GM23338 (cell line): ENCODE results near the gene SEMA4F. TPM values are rescaled to one million over a fixed set of nuclear protein-coding genes. Genes with fewer than 3 reads are reported as not detected.

Experiments
- ATAC-seq: fragments of 200-7000 bp; cut with Tn5 transposase; 3 replicates; pipeline ENCODE4 v1.9.1; 2020
- DNase-seq: peaks from one replicate; pipeline ENCODE4 v3.0.0-alpha.2; 2015; ENCODE audit warnings: low spot score
- H2AFZ ChIP-seq: fragments of 200-600 bp; sonication (generic); 2 replicates; pipeline ENCODE4 v1.8.0; 2016; ENCODE audit warnings: antibody characterized with exemption, mild to moderate bottlenecking, moderate library complexity
- H3F3A ChIP-seq: fragments of 200-600 bp; sonication (generic); replicated peaks from 2 replicates; pipeline ENCODE4 v1.8.0; 2017; ENCODE audit warnings: antibody characterized with exemption, mixed run types, low read depth
- H3K27ac ChIP-seq: fragments of 200-600 bp; sonication (generic); 2 replicates; pipeline ENCODE4 v1.6.1; 2016; ENCODE audit warnings: low read depth
- H3K27me3 ChIP-seq: fragments of 200-600 bp; sonication (generic); 2 replicates; pipeline ENCODE4 v1.8.0; 2016; ENCODE audit warnings: mild to moderate bottlenecking, mixed run types, moderate library complexity; ENCODE audit not compliant: insufficient read depth
- H3K36me3 ChIP-seq: fragments of 200-600 bp; sonication (generic); 2 replicates; pipeline ENCODE4 v1.8.0; 2016; ENCODE audit warnings: mild to moderate bottlenecking; ENCODE audit not compliant: insufficient read depth
- H3K4me1 ChIP-seq: fragments of 200-600 bp; sonication (generic); 2 replicates; pipeline ENCODE4 v1.8.0; 2016; ENCODE audit warnings: mild to moderate bottlenecking, moderate library complexity; ENCODE audit not compliant: insufficient read depth
- H3K4me2 ChIP-seq: fragments of 200-600 bp; sonication (generic); 2 replicates; pipeline ENCODE4 v1.7.1; 2017; ENCODE audit warnings: mixed run types
- H3K4me3 ChIP-seq: fragments of 200-600 bp; sonication (generic); 2 replicates; pipeline ENCODE4 v1.6.1; 2016; ENCODE audit warnings: mixed run types
- H3K79me2 ChIP-seq: fragments of 200-600 bp; sonication (generic); replicated peaks from 2 replicates; pipeline ENCODE4 v1.8.0; 2017; ENCODE audit warnings: mild to moderate bottlenecking; ENCODE audit not compliant: insufficient read depth
- H3K9me2 ChIP-seq: fragments of 200-600 bp; sonication (generic); 2 replicates; pipeline ENCODE4 v1.8.0; 2017; ENCODE audit not compliant: insufficient read depth
- H4K20me1 ChIP-seq: fragments of 200-600 bp; sonication (generic); replicated peaks from 2 replicates; pipeline ENCODE4 v1.8.0; 2017; ENCODE audit warnings: mild to moderate bottlenecking; ENCODE audit not compliant: insufficient read depth
- H3K27ac Mint-ChIP-seq: 2 replicates; pipeline ENCODE4 v1.8.0; 2020; ENCODE audit warnings: inconsistent platforms, mild to moderate bottlenecking, moderate library complexity, mixed read lengths
- H3K27me3 Mint-ChIP-seq: 3 replicates; pipeline ENCODE4 v1.8.0; 2022; ENCODE audit warnings: low read depth, mild to moderate bottlenecking, moderate library complexity, mixed read lengths, inconsistent platforms; ENCODE audit not compliant: insufficient read depth, poor library complexity
- H3K36me3 Mint-ChIP-seq: 3 replicates; pipeline ENCODE4 v1.8.0; 2021; ENCODE audit warnings: low read depth, mild to moderate bottlenecking, inconsistent platforms, moderate library complexity, mixed read lengths
- H3K4me1 Mint-ChIP-seq: 3 replicates; pipeline ENCODE4 v1.8.0; 2020; ENCODE audit warnings: mild to moderate bottlenecking, inconsistent platforms, mixed read lengths
- H3K4me3 Mint-ChIP-seq: 3 replicates; pipeline ENCODE4 v1.8.0; 2021; ENCODE audit warnings: moderate library complexity, mild to moderate bottlenecking, inconsistent platforms, mixed read lengths
- H3K9me3 Mint-ChIP-seq: 3 replicates; pipeline ENCODE4 v1.8.0; 2020; ENCODE audit warnings: moderate library complexity, mild to moderate bottlenecking, inconsistent platforms, mixed read lengths
- CREB1 ChIP-seq: fragments of 250-450 bp; sonication (Bioruptor Pico); IDR thresholded peaks from 2 replicates; pipeline ENCODE4 v1.5.0; 2020; ENCODE audit warnings: low read depth, mild to moderate bottlenecking, moderate library complexity
- EZH2 ChIP-seq: fragments of 200-600 bp; sonication (generic); IDR thresholded peaks from one replicate; pipeline ENCODE4 v1.8.0; 2017; ENCODE audit warnings: antibody characterized with exemption, mild to moderate bottlenecking, low read depth; ENCODE audit not compliant: unreplicated experiment
- EZH2phosphoT487 ChIP-seq: fragments of 200-600 bp; sonication (generic); IDR thresholded peaks from one replicate; pipeline ENCODE4 v1.8.1; 2018; ENCODE audit warnings: antibody characterized with exemption; ENCODE audit not compliant: unreplicated experiment
- JUNB ChIP-seq: IDR thresholded peaks from one replicate; pipeline ENCODE4 v1.6.1; 2016; ENCODE audit warnings: antibody characterized with exemption; ENCODE audit not compliant: unreplicated experiment
- NANOG ChIP-seq: IDR thresholded peaks from 2 replicates; pipeline ENCODE4 v1.6.1; 2016; ENCODE audit warnings: antibody characterized with exemption, borderline replicate concordance
- POLR2AphosphoS5 ChIP-seq: IDR thresholded peaks from 2 replicates; pipeline ENCODE4 v1.6.1; 2016; ENCODE audit warnings: antibody characterized with exemption, low read depth
- STAT1 ChIP-seq: IDR thresholded peaks from one replicate; pipeline ENCODE4 v1.6.1; 2016; ENCODE audit warnings: antibody characterized with exemption; ENCODE audit not compliant: unreplicated experiment
- ZNF114 ChIP-seq: fragments of 250-450 bp; sonication (Bioruptor Pico); IDR thresholded peaks from 2 replicates; pipeline ENCODE4 v1.5.0; 2020; ENCODE audit warnings: mild to moderate bottlenecking, moderate library complexity
- ZNF331 ChIP-seq: fragments of 250-450 bp; sonication (Bioruptor Pico); IDR thresholded peaks from 2 replicates; pipeline ENCODE4 v1.5.0; 2020; ENCODE audit warnings: low read depth, mild to moderate bottlenecking, moderate library complexity
- polyA plus RNA-seq: library from polyadenylated mRNA; unstranded; fragments of >200 nt; fragmentation: Nextera tagmentation; extraction: Ambion mirVana; gene quantifications from 2 replicates; pipeline ENCODE4 v1.2.1, GENCODE V29; 2016
- total RNA-seq: library from RNA; depleted of rRNA; stranded (reverse); fragments of >200 nt; shearing (Covaris generic); gene quantifications from 2 replicates; pipeline ENCODE4 v1.2.3, GENCODE V29; 2014
- TF ChIP-seq, protein P1 (sequence below): IDR thresholded peaks from one replicate; pipeline ENCODE4 v1.6.1; 2018; ENCODE audit warnings: antibody characterized with exemption; ENCODE audit not compliant: unreplicated experiment
- TF ChIP-seq, protein P2 (sequence below), 2 experiments: fragments of 200-600 bp in 1 of 2; sonication (generic) in 1 of 2; conservative IDR thresholded peaks; 2 replicates each; pipeline versions ENCODE4 v1.5.1 to v1.6.1; 2016 to 2017; ENCODE audit warnings: antibody characterized with exemption in 2 of 2, low read depth in 2 of 2, mild to moderate bottlenecking in 2 of 2, moderate library complexity in 1 of 2
- TF ChIP-seq, protein P3 (sequence below): fragments of 250-450 bp; sonication (Bioruptor Pico); IDR thresholded peaks from 2 replicates; pipeline ENCODE4 v1.5.0; 2020; ENCODE audit warnings: mild to moderate bottlenecking, moderate library complexity
- TF ChIP-seq, protein P4 (sequence below): IDR thresholded peaks from 2 replicates; pipeline ENCODE4 v1.6.1; 2016; ENCODE audit warnings: antibody characterized with exemption

The SEMA4F gene
- total and polyA plus RNA-seq, 2 experiments from 2014 or later, result 2.2 to 3.2 TPM

DNA sequence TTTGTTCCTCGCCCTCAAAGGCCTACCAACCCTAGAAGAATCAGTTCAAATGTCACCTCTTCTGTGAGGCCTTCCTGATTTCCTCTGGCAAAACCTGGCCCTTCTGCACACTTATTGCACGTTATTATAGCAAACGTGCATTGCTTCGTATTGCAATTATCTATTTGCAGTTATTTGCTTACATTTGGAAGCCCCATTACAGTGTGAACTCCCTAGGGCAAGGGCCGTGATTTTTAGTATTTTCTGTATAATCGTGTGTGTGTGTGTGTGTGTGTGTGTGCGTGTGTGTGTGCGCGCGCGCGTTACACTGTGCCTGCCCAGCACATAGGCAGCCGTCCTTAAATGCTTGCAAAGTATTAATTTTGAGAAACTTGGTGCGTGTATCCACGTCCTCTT is 460 bp upstream of the SEMA4F start:
- no peaks in the 10 kb centered on the region for H3K36me3 Mint-ChIP-seq
- H3K4me1 ChIP-seq, result peaks cover 3% of the 10 kb centered on the region; the same call in 1 of the 2 replicates
- peaks cover 35% of the 10 kb centered on the region for H3K27me3 ChIP-seq
- no peak overlapping the region for H3K27ac ChIP-seq
- peaks cover 7% of the 10 kb centered on the region; the same call in 1 of the 2 replicates for H3K9me2 ChIP-seq
- peaks cover 4% of the 10 kb centered on the region for H3K4me1 Mint-ChIP-seq
- no peaks in the 10 kb centered on the region for H3K79me2 ChIP-seq
- no peaks in the 10 kb centered on the region for H3K36me3 ChIP-seq
- ATAC-seq (peak; percentile 9), DNase-seq (no peak)
- H3K4me3 ChIP-seq, result peak overlapping the region; percentile 63
- peak overlapping the region; percentile 92 for H2AFZ ChIP-seq
- no peak overlapping the region for H3K27ac Mint-ChIP-seq
- peak overlapping the region; percentile 73 for H3K4me2 ChIP-seq
- TF ChIP-seq ZNF331 (CRISPR knock-in tag), result no peak
- TF ChIP-seq, protein P1, sequence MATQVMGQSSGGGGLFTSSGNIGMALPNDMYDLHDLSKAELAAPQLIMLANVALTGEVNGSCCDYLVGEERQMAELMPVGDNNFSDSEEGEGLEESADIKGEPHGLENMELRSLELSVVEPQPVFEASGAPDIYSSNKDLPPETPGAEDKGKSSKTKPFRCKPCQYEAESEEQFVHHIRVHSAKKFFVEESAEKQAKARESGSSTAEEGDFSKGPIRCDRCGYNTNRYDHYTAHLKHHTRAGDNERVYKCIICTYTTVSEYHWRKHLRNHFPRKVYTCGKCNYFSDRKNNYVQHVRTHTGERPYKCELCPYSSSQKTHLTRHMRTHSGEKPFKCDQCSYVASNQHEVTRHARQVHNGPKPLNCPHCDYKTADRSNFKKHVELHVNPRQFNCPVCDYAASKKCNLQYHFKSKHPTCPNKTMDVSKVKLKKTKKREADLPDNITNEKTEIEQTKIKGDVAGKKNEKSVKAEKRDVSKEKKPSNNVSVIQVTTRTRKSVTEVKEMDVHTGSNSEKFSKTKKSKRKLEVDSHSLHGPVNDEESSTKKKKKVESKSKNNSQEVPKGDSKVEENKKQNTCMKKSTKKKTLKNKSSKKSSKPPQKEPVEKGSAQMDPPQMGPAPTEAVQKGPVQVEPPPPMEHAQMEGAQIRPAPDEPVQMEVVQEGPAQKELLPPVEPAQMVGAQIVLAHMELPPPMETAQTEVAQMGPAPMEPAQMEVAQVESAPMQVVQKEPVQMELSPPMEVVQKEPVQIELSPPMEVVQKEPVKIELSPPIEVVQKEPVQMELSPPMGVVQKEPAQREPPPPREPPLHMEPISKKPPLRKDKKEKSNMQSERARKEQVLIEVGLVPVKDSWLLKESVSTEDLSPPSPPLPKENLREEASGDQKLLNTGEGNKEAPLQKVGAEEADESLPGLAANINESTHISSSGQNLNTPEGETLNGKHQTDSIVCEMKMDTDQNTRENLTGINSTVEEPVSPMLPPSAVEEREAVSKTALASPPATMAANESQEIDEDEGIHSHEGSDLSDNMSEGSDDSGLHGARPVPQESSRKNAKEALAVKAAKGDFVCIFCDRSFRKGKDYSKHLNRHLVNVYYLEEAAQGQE, result no peak
- TF ChIP-seq CREB1 (CRISPR knock-in tag), result no peak
- TF ChIP-seq NANOG, result no peak
- no peak for TF ChIP-seq JUNB
- TF ChIP-seq POLR2AphosphoS5, result no peak
- TF ChIP-seq, protein P2, sequence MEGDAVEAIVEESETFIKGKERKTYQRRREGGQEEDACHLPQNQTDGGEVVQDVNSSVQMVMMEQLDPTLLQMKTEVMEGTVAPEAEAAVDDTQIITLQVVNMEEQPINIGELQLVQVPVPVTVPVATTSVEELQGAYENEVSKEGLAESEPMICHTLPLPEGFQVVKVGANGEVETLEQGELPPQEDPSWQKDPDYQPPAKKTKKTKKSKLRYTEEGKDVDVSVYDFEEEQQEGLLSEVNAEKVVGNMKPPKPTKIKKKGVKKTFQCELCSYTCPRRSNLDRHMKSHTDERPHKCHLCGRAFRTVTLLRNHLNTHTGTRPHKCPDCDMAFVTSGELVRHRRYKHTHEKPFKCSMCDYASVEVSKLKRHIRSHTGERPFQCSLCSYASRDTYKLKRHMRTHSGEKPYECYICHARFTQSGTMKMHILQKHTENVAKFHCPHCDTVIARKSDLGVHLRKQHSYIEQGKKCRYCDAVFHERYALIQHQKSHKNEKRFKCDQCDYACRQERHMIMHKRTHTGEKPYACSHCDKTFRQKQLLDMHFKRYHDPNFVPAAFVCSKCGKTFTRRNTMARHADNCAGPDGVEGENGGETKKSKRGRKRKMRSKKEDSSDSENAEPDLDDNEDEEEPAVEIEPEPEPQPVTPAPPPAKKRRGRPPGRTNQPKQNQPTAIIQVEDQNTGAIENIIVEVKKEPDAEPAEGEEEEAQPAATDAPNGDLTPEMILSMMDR (conservative IDR thresholded peaks at IDR 0.05; ENCODE audit: low read depth in 2 of 2), result no peak
- TF ChIP-seq ZNF114, result no peak
- no peak for TF ChIP-seq EZH2phosphoT487
- TF ChIP-seq, protein P3, sequence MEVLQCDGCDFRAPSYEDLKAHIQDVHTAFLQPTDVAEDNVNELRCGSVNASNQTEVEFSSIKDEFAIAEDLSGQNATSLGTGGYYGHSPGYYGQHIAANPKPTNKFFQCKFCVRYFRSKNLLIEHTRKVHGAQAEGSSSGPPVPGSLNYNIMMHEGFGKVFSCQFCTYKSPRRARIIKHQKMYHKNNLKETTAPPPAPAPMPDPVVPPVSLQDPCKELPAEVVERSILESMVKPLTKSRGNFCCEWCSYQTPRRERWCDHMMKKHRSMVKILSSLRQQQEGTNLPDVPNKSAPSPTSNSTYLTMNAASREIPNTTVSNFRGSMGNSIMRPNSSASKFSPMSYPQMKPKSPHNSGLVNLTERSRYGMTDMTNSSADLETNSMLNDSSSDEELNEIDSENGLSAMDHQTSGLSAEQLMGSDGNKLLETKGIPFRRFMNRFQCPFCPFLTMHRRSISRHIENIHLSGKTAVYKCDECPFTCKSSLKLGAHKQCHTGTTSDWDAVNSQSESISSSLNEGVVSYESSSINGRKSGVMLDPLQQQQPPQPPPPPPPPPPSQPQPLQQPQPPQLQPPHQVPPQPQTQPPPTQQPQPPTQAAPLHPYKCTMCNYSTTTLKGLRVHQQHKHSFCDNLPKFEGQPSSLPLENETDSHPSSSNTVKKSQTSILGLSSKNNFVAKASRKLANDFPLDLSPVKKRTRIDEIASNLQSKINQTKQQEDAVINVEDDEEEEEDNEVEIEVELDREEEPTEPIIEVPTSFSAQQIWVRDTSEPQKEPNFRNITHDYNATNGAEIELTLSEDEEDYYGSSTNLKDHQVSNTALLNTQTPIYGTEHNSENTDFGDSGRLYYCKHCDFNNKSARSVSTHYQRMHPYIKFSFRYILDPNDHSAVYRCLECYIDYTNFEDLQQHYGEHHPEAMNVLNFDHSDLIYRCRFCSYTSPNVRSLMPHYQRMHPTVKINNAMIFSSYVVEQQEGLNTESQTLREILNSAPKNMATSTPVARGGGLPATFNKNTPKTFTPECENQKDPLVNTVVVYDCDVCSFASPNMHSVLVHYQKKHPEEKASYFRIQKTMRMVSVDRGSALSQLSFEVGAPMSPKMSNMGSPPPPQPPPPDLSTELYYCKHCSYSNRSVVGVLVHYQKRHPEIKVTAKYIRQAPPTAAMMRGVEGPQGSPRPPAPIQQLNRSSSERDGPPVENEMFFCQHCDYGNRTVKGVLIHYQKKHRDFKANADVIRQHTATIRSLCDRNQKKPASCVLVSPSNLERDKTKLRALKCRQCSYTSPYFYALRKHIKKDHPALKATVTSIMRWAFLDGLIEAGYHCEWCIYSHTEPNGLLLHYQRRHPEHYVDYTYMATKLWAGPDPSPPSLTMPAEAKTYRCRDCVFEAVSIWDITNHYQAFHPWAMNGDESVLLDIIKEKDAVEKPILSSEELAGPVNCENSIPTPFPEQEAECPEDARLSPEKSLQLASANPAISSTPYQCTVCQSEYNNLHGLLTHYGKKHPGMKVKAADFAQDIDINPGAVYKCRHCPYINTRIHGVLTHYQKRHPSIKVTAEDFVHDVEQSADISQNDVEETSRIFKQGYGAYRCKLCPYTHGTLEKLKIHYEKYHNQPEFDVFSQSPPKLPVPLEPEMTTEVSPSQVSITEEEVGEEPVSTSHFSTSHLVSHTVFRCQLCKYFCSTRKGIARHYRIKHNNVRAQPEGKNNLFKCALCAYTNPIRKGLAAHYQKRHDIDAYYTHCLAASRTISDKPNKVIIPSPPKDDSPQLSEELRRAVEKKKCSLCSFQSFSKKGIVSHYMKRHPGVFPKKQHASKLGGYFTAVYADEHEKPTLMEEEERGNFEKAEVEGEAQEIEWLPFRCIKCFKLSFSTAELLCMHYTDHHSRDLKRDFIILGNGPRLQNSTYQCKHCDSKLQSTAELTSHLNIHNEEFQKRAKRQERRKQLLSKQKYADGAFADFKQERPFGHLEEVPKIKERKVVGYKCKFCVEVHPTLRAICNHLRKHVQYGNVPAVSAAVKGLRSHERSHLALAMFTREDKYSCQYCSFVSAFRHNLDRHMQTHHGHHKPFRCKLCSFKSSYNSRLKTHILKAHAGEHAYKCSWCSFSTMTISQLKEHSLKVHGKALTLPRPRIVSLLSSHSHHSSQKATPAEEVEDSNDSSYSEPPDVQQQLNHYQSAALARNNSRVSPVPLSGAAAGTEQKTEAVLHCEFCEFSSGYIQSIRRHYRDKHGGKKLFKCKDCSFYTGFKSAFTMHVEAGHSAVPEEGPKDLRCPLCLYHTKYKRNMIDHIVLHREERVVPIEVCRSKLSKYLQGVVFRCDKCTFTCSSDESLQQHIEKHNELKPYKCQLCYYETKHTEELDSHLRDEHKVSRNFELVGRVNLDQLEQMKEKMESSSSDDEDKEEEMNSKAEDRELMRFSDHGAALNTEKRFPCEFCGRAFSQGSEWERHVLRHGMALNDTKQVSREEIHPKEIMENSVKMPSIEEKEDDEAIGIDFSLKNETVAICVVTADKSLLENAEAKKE (CRISPR knock-in tag), result no peak
- TF ChIP-seq STAT1, result no peak
- TF ChIP-seq EZH2, result no peak
- TF ChIP-seq, protein P4, sequence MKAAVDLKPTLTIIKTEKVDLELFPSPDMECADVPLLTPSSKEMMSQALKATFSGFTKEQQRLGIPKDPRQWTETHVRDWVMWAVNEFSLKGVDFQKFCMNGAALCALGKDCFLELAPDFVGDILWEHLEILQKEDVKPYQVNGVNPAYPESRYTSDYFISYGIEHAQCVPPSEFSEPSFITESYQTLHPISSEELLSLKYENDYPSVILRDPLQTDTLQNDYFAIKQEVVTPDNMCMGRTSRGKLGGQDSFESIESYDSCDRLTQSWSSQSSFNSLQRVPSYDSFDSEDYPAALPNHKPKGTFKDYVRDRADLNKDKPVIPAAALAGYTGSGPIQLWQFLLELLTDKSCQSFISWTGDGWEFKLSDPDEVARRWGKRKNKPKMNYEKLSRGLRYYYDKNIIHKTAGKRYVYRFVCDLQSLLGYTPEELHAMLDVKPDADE, result no peak
- peaks cover 36% of the 10 kb centered on the region for H3K27me3 Mint-ChIP-seq
- H3F3A ChIP-seq, result 0 out of 2 replicates have a peak, but pooled peaks cover 4% of the 10 kb centered on the region
- H4K20me1 ChIP-seq, result no peaks in the 10 kb centered on the region; the same call in 1 of the 2 replicates
- H3K9me3 Mint-ChIP-seq, result 0 out of 3 replicates have a peak, but pooled peaks cover 5% of the 10 kb centered on the region
- peak overlapping the region; percentile 79 for H3K4me3 Mint-ChIP-seq
